Measurements from ENCODE around the gene NT5DC3. TPM values are rescaled to one million over a fixed set of nuclear protein-coding genes. Genes with fewer than 3 reads are reported as not detected.

The NT5DC3 gene
- total and polyA plus RNA-seq, 2 of the 13 experiments (the other 11 are each of a cell fraction or from before 2014, with no cell fraction given) = 3.2 to 6.6 TPM

GRCh38 chr12:103838254-103838914 is 2.6 kb downstream of the NT5DC3 start (continued):
- no peak for TF ChIP-seq PATZ1 (CRISPR knock-in tag; IDR thresholded peaks at IDR 0.05)
- no peak for TF ChIP-seq ZBTB46 (CRISPR knock-in tag; IDR thresholded peaks at IDR 0.05; ENCODE audit: borderline replicate concordance)
- no peak for TF ChIP-seq CTCF (CRISPR knock-in tag; IDR thresholded peaks at IDR 0.05)
- no peak for TF ChIP-seq ZSCAN5A (CRISPR knock-in tag; IDR thresholded peaks at IDR 0.05; ENCODE audit: borderline replicate concordance)
- no peak for TF ChIP-seq ZNF747 (CRISPR knock-in tag; IDR thresholded peaks at IDR 0.05; ENCODE audit: borderline replicate concordance)
- TF ChIP-seq MIXL1 (CRISPR knock-in tag; IDR thresholded peaks at IDR 0.05) = peak; percentile 99
- TF ChIP-seq ZNF737 (CRISPR knock-in tag; IDR thresholded peaks at IDR 0.05; ENCODE audit: borderline replicate concordance) = no peak
- TF ChIP-seq MIER2 (CRISPR knock-in tag; IDR thresholded peaks at IDR 0.05) = no peak
- TF ChIP-seq TAF1 (CRISPR knock-in tag; IDR thresholded peaks at IDR 0.05) = no peak
- TF ChIP-seq CHD2 (IDR thresholded peaks at IDR 0.05; ENCODE audit: low read depth, low read length) = no peak
- TF ChIP-seq PRDM10 (CRISPR knock-in tag; IDR thresholded peaks at IDR 0.05; ENCODE audit: low read depth) = no peak
- no peak for TF ChIP-seq MXI1 (IDR thresholded peaks at IDR 0.05; ENCODE audit: borderline replicate concordance, low read depth, low read length)
- peak; percentile 90 for TF ChIP-seq ONECUT2 (CRISPR knock-in tag; IDR thresholded peaks at IDR 0.05)
- no peak for TF ChIP-seq NAIF1 (CRISPR knock-in tag; IDR thresholded peaks at IDR 0.05; ENCODE audit: borderline replicate concordance)
- no peak for TF ChIP-seq CBFB (CRISPR knock-in tag; IDR thresholded peaks at IDR 0.05)
- TF ChIP-seq ZNF432 (CRISPR knock-in tag; IDR thresholded peaks at IDR 0.05; ENCODE audit: borderline replicate concordance) = no peak

Data from HepG2 (cell line).